Measurements from ENCODE around the gene SLC45A2.

SLC45A2 gene

DNA sequence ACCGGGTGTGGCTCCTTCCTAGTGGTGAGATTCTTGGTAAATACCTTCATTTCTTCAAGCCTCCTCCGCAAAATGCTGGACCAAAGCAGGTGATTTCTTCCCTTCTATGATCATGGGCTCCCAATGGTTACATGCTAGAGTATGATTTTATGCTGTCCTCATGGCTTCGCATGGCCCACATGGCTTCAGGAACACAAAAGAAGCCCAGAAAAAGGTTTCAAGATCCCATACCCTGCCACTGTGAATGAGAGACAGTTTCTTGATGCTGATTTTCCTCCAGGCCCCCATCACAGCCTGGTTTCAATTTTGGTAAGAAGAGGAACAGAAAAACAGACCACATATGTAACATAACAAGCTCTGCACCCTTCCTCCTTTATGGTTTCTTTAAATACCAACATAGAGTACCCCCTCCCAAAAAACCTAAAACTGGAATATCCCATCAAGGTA lies 50.7 kb downstream of the SLC45A2 start:
- Histone ChIP-seq H3K4me2 (ENCODE audit: low read length) (no peak overlapping the region), H3K9ac (ENCODE audit: low read length) (no peak overlapping the region), H2AFZ (ENCODE audit: low read length) (no peak overlapping the region), H4K20me1 (ENCODE audit: insufficient read depth, low read length) (no peaks in the 10 kb centered on the region), H3K9me3 (ENCODE audit: low read length) (no peaks in the 10 kb centered on the region), H3K9me2 (ENCODE audit: low read depth, low read length) (no peaks in the 10 kb centered on the region), H3K27ac (ENCODE audit: low read depth, low read length, poor library complexity, severe bottlenecking) (no peak overlapping the region), H3K4me1 (ENCODE audit: insufficient read depth, low read length, severe bottlenecking) (no peaks in the 10 kb centered on the region), H3K27me3 (ENCODE audit: insufficient read depth, low read length) (no peaks in the 10 kb centered on the region; the same call in 1 of the 2 replicates), H3K36me3 (ENCODE audit: insufficient read depth, low read length) (no peaks in the 10 kb centered on the region), H3K4me3 (ENCODE audit: low read depth, low read length, poor library complexity, severe bottlenecking) (no peak overlapping the region), H3F3A (ENCODE audit: insufficient read depth, low read length) (no peaks in the 10 kb centered on the region), H3K79me2 (ENCODE audit: insufficient read depth, low read length) (no peaks in the 10 kb centered on the region)
- TF ChIP-seq, protein P1, sequence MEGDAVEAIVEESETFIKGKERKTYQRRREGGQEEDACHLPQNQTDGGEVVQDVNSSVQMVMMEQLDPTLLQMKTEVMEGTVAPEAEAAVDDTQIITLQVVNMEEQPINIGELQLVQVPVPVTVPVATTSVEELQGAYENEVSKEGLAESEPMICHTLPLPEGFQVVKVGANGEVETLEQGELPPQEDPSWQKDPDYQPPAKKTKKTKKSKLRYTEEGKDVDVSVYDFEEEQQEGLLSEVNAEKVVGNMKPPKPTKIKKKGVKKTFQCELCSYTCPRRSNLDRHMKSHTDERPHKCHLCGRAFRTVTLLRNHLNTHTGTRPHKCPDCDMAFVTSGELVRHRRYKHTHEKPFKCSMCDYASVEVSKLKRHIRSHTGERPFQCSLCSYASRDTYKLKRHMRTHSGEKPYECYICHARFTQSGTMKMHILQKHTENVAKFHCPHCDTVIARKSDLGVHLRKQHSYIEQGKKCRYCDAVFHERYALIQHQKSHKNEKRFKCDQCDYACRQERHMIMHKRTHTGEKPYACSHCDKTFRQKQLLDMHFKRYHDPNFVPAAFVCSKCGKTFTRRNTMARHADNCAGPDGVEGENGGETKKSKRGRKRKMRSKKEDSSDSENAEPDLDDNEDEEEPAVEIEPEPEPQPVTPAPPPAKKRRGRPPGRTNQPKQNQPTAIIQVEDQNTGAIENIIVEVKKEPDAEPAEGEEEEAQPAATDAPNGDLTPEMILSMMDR (IDR thresholded peaks at IDR 0.05; ENCODE audit: low read length), result no peak
- no peak for TF ChIP-seq EZH2 (IDR thresholded peaks at IDR 0.05; ENCODE audit: borderline replicate concordance, low read length)

DNA sequence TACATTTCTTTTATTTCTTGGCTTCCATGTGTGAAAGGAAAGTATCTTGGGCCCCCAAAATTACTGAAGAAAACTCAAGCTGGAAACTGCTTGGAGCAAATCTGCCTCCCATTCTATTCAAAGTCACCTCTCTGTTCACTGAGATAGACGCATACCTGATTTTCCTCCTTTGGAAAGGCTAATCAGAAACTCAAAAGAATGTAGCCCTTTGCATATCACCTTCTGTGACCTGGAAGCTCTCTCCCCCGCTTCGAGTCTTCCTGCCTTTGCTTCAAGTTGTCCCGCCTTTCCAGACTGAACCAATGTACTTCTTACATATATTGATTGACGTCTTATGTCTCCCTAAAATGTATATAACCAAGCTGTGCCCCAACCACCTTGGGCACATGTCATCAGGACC lies 53.4 kb downstream of the SLC45A2 start:
- no peaks in the 10 kb centered on the region for H3K9me3 ChIP-seq (ENCODE audit: low read length)
- no peak overlapping the region for H3K27ac ChIP-seq (ENCODE audit: low read depth, low read length, poor library complexity, severe bottlenecking)

DNA sequence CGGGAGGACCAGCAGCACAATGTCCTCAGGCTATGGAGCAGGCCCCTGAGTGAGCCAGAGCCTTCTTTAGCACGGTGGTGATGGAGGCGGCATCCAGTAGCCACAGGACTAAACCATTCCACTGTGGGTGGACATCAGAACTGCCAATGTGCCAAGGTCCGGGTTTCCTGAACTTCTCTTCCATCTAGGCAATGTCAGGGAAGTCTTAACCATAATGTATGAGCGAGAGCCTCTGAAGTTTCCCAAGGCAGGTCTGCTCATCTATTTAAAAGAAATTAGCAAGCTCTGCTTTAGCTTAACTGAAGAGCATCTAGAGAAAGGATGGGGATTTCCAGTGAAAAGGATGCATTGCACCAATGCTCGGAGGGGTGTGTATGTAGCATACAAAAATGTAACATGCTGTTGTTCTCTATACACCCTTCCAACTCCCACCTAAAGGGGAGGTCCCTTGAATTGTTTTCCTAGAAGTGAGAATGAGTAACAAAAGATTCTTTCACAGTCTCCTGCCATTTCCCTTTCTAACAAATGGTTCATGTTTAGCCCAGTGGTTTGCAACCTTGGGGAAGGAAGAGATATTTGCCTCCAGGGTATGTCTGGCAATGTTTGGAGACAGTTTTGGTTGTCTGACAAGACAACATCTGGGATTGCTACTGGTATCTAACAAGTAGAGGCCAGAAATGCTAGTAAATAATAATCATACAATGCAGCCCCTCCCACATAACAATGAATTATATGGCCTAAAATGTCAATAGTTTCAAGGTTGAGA lies 54.4 kb downstream of the SLC45A2 start:
- H3K36me3 ChIP-seq (ENCODE audit: insufficient read depth, low read length), result no peaks in the 10 kb centered on the region

More for the DNA sequence above, 53.4 kb downstream of the SLC45A2 start:
- H3K4me1 ChIP-seq (ENCODE audit: insufficient read depth, low read length, severe bottlenecking), result no peaks in the 10 kb centered on the region
- no peaks in the 10 kb centered on the region for H4K20me1 ChIP-seq (ENCODE audit: insufficient read depth, low read length)
- H3K4me2 ChIP-seq (ENCODE audit: low read length), result no peak overlapping the region
- H3F3A ChIP-seq (ENCODE audit: insufficient read depth, low read length), result no peaks in the 10 kb centered on the region
- no peaks in the 10 kb centered on the region; the same call in 1 of the 2 replicates for H3K27me3 ChIP-seq (ENCODE audit: insufficient read depth, low read length)
- no peak overlapping the region for H2AFZ ChIP-seq (ENCODE audit: low read length)
- no peaks in the 10 kb centered on the region for H3K36me3 ChIP-seq (ENCODE audit: insufficient read depth, low read length)
- no peaks in the 10 kb centered on the region for H3K9me2 ChIP-seq (ENCODE audit: low read depth, low read length)
- H3K9ac ChIP-seq (ENCODE audit: low read length), result no peak overlapping the region
- no peak for TF ChIP-seq EZH2 (IDR thresholded peaks at IDR 0.05; ENCODE audit: borderline replicate concordance, low read length)
- TF ChIP-seq, protein P1 (IDR thresholded peaks at IDR 0.05; ENCODE audit: low read length), result no peak
- no peaks in the 10 kb centered on the region for H3K79me2 ChIP-seq (ENCODE audit: insufficient read depth, low read length)
- no peak overlapping the region for H3K4me3 ChIP-seq (ENCODE audit: low read depth, low read length, poor library complexity, severe bottlenecking)

More for the DNA sequence above, 54.4 kb downstream of the SLC45A2 start:
- Histone ChIP-seq H3K4me2 (ENCODE audit: low read length) (no peak overlapping the region), H4K20me1 (ENCODE audit: insufficient read depth, low read length) (no peaks in the 10 kb centered on the region), H3K9ac (ENCODE audit: low read length) (no peak overlapping the region), H2AFZ (ENCODE audit: low read length) (no peak overlapping the region), H3F3A (ENCODE audit: insufficient read depth, low read length) (no peaks in the 10 kb centered on the region), H3K27me3 (ENCODE audit: insufficient read depth, low read length) (no peaks in the 10 kb centered on the region; the same call in 1 of the 2 replicates), H3K4me3 (ENCODE audit: low read depth, low read length, poor library complexity, severe bottlenecking) (no peak overlapping the region), H3K79me2 (ENCODE audit: insufficient read depth, low read length) (no peaks in the 10 kb centered on the region), H3K9me3 (ENCODE audit: low read length) (no peaks in the 10 kb centered on the region), H3K27ac (ENCODE audit: low read depth, low read length, poor library complexity, severe bottlenecking) (no peak overlapping the region), H3K9me2 (ENCODE audit: low read depth, low read length) (no peaks in the 10 kb centered on the region), H3K4me1 (ENCODE audit: insufficient read depth, low read length, severe bottlenecking) (no peaks in the 10 kb centered on the region)
- TF ChIP-seq, protein P1 (IDR thresholded peaks at IDR 0.05; ENCODE audit: low read length), result no peak
- no peak for TF ChIP-seq EZH2 (IDR thresholded peaks at IDR 0.05; ENCODE audit: borderline replicate concordance, low read length)

Measured in OCI-LY1 (cell line).